ENCODE data around the gene PLEKHG5.

PLEKHG5 gene

GRCh38 chr1:6491480-6491962 lies at the start of gene PLEKHG5:
Gene PLEKHG5, minus strand, starts transcription at chr1:6491667. Its CDS starts 14,096 bp downstream, at chr1:6477571.
- DNase-seq (ENCODE audit: low read depth in 1 of 2, low spot score in 1 of 2) = no peak

- DNase-seq (ENCODE audit: low read depth in 1 of 2, low spot score in 1 of 2) = no peak
These were observed 47.5 kb upstream of the PLEKHG5 start for GRCh38 chr1:6538956-6539355.

- no peak for DNase-seq (ENCODE audit: low read depth in 1 of 2, low spot score in 1 of 2)
These were observed 44.8 kb upstream of the PLEKHG5 start for GRCh38 chr1:6536291-6536690.

GRCh38 chr1:6535214-6535613 lies 43.7 kb upstream of the PLEKHG5 start:
- DNase-seq (ENCODE audit: low read depth in 1 of 2, low spot score in 1 of 2) = no peak

GRCh38 chr1:6534248-6534822 lies 42.9 kb upstream of the PLEKHG5 start:
- no peak for DNase-seq (ENCODE audit: low read depth in 1 of 2, low spot score in 1 of 2)

GRCh38 chr1:6531996-6532395 lies 40.5 kb upstream of the PLEKHG5 start:
- DNase-seq (ENCODE audit: low read depth in 1 of 2, low spot score in 1 of 2) = no peak

GRCh38 chr1:6530504-6531160 lies 39.2 kb upstream of the PLEKHG5 start:
- DNase-seq (ENCODE audit: low read depth in 1 of 2, low spot score in 1 of 2) = no peak

GRCh38 chr1:6528492-6528891 lies 37.0 kb upstream of the PLEKHG5 start:
- DNase-seq (ENCODE audit: low read depth in 1 of 2, low spot score in 1 of 2) = no peak

- no peak for DNase-seq (ENCODE audit: low read depth in 1 of 2, low spot score in 1 of 2)
These were observed 34.8 kb upstream of the PLEKHG5 start for GRCh38 chr1:6526316-6526715.

GRCh38 chr1:6523566-6523965 lies 32.1 kb upstream of the PLEKHG5 start:
- DNase-seq (ENCODE audit: low read depth in 1 of 2, low spot score in 1 of 2) = no peak

- DNase-seq (ENCODE audit: low read depth in 1 of 2, low spot score in 1 of 2) = no peak
These were observed 30.1 kb upstream of the PLEKHG5 start for GRCh38 chr1:6521536-6521935.

GRCh38 chr1:6519935-6520671 lies 28.6 kb upstream of the PLEKHG5 start:
- DNase-seq (ENCODE audit: low read depth in 1 of 2, low spot score in 1 of 2) = no peak

GRCh38 chr1:6519491-6519934 lies 28.0 kb upstream of the PLEKHG5 start:
- DNase-seq (ENCODE audit: low read depth in 1 of 2, low spot score in 1 of 2) = no peak

GRCh38 chr1:6517435-6517851 lies 26.0 kb upstream of the PLEKHG5 start:
- no peak for DNase-seq (ENCODE audit: low read depth in 1 of 2, low spot score in 1 of 2)

- no peak for DNase-seq (ENCODE audit: low read depth in 1 of 2, low spot score in 1 of 2)
These were observed 24.3 kb upstream of the PLEKHG5 start for GRCh38 chr1:6515771-6516170.

GRCh38 chr1:6513320-6513801 lies 21.9 kb upstream of the PLEKHG5 start:
- no peak for DNase-seq (ENCODE audit: low read depth in 1 of 2, low spot score in 1 of 2)

- no peak for DNase-seq (ENCODE audit: low read depth in 1 of 2, low spot score in 1 of 2)
These were observed 21.4 kb upstream of the PLEKHG5 start for GRCh38 chr1:6512908-6513280.

GRCh38 chr1:6512245-6512907 lies 20.9 kb upstream of the PLEKHG5 start:
- no peak for DNase-seq (ENCODE audit: low read depth in 1 of 2, low spot score in 1 of 2)

GRCh38 chr1:6511561-6512244 lies 20.2 kb upstream of the PLEKHG5 start:
- no peak for DNase-seq (ENCODE audit: low read depth in 1 of 2, low spot score in 1 of 2)

- DNase-seq (ENCODE audit: low read depth in 1 of 2, low spot score in 1 of 2) = no peak
These were observed 19.6 kb upstream of the PLEKHG5 start for GRCh38 chr1:6511056-6511455.

- no peak for DNase-seq (ENCODE audit: low read depth in 1 of 2, low spot score in 1 of 2)
These were observed 19.0 kb upstream of the PLEKHG5 start for GRCh38 chr1:6510493-6510892.

Measured in activated CD4-positive, alpha-beta T cell treated with anti-CD3 and anti-CD28 coated beads, Interleukin-2, amount 50 U/mL, for 24 hours (primary cell).